ENCODE results near the gene SLC22A23.

The SLC22A23 gene

GRCh38 chr6:3421791-3422434, 34.9 kb downstream of the SLC22A23 start:
- DNase-seq, result no peak

GRCh38 chr6:3421143-3421542, 35.7 kb downstream of the SLC22A23 start:
- DNase-seq, result no peak

GRCh38 chr6:3419624-3420272, 37.1 kb downstream of the SLC22A23 start:
- DNase-seq, result no peak

- DNase-seq, result no peak
Measured at GRCh38 chr6:3418496-3419060, 38.3 kb downstream of the SLC22A23 start.

GRCh38 chr6:3417473-3417872, 39.4 kb downstream of the SLC22A23 start:
- no peak for DNase-seq

GRCh38 chr6:3415490-3415889, 41.4 kb downstream of the SLC22A23 start:
- DNase-seq, result no peak

DNA sequence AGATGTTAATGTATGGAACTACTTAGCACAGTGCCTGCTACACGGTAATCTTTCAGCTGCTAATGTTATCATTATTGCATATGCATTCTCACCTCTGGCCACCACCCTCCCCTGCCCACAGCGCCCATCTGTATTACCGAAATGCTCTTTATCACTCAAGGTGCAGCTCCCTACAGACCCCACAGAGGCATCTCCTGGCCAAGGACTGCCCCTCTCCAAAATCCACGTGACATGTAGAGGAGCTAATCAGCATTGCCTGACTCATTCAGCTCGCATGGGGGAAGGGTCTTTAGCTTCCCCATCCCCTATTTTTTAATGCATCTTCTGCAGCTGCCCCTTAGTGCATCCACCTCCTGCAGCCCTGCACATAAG, 41.8 kb downstream of the SLC22A23 start:
- DNase-seq, result no peak

DNA sequence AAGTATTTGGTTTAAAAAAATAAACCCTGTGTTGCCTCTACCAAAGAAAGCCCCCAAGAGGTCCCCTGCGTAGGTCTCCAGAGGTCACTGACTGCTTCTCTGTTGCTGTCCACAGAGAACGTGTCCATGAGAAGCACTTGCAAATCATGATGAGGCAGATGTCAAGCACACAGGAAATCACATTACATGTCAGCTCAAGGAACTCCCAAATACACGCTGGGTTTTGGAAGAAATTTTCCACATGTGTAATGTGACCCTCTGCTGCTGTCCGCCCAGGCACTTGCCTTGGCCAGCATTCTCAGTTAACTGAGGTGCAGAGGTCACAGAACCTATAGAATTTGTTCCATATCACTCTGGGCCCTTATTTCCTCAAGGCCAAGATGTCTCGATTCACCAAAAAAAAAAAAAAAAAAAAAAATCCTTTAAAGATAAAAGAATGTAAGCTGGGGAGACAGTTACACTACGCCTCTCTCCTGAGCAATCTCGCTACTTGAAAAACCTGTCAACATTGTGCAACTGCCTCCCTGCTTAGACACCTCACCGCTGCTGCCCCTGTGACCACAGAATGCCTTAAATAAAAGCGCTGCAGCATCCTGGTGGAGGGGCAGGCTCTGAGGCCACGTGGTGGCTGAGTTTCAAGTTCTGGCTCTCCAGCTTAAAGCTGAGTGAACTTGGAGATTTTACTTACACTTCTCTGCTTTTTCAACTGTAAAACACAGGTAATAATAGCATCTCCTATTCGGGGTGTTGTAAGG, 42.3 kb downstream of the SLC22A23 start:
- DNase-seq, result no peak

DNA sequence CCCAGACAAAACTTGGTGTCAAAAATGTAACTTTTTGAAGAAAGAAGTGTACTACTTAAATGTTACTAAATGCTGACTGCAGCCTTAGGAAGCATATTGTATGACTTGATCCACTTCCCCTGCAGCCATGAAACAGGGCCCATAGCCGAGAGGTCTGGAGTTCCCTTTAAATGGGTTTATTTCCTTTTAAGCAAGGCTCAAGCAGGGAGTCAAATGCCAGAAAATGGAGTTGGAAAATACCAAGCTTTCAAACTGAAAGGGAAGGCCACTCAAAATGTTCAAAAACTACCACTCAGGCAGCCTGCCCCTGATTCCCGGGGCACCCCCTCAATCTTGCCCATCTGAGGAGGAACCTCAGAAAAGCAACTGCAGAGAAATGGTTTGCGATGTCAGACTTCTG, 43.3 kb downstream of the SLC22A23 start:
- no peak for DNase-seq

DNA sequence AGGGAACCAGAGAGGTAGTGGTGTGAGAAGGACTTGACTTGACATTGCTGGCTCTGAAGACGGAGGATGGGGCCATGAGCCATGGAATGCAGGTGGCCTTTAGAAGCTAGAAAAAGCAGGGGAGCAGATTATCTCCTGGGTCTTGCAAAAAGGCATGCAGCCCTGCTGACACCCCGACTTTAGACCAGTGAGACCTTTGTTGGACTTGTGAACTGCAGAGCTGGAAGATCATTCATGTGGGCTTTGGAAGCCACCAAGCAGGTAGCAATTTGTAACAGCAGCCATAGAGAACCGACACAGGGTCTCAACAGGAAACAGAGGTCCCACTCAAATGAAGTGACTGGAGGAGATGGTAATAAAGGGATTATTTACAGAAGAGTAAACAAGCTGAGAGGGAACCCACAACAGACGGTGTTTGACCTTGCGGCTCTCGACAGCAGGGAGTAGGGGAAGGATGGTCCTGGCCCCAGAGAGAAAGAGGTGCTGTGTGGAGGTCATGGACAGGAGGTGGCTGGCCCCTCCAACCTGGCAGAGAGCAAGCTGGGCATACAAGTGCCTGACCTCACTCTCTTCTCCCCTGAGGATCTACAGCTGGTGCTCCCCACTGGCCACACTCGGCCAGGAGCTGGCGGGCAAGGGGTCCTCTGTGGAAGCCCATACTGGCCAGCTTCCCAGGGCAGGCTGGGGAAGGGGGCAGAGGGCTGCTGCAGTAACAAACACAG, 43.9 kb downstream of the SLC22A23 start:
- no peak for DNase-seq

GRCh38 chr6:3411967-3412778, 44.7 kb downstream of the SLC22A23 start:
- no peak for DNase-seq

DNA sequence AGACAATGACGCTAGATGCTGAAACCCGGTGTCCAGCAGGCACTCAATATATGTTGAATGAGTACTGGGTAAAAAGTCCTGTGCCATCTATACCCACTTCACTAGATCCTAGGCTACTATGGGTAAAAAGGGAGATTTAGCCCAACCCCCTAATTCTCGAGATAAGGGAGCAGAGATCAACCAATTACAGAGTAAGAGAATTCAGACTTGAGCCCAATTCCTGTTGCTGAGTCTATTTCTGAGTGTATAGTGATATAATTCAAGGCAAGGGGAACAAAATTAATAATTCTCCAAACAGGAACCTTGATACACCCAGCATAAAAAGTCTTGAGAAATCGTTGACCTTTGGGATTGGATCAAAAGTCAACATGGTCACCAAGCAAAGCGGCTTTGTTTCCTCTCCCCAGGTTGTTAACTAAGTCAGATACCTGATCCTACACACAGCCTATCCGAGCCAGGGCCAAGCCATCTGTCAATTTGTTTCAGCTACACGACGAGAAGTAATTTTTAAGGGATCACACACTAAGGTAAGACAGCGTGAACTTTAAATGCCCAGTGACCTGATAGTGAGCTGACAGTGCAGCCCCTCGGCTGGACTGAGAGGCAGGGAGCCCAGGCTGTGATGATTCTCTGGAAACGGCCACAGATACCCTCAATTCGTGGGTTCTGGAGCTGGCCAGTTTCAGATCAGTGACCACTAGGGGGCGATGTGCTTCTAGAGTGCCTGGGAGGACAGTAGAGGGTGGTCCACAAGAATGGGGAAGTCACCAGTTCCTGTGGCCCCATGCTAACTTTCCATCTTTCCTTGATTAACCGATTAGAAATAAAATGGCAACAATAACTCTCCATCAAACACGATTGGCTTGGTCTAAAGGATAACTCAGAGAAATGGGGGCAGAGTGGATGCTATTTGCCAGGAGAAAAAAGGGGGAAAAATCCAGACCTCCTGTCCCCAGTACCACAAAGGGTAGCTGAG, 46.2 kb downstream of the SLC22A23 start:
- DNase-seq, result no peak

DNA sequence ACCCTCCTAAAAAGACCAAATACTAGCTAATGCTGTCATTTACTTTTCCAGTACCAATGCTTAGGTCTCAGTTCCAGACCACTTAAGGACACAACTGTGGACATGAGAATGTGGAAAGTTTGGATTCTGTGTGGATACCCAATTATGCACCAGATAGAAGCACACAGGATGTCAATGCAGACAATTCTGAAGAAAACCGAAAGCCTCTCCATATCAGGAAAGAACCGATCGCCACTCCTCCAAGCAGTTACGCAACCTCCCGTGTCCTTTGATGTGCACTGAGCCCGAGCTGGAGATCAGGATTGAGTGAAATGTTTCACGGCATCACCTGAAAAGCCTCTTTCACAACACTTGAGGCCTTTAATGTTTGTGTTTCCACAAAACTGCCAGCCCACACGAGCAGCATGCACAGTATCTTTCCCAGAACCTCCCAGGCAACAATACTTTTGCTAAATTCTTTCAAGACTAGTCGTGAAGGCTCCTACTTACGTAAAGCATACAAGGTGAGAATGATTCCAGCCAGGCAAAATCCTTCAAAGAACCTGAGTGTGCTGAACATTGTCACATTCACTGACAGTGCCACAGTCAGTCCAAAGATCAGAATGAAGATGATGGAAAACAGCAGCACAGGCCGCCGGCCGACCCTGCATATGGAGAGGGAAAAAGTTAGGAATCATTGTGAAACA, 47.0 kb downstream of the SLC22A23 start:
- no peak for DNase-seq

GRCh38 chr6:3408665-3409064, 48.2 kb downstream of the SLC22A23 start:
- no peak for DNase-seq

GRCh38 chr6:3407840-3408239, 49.0 kb downstream of the SLC22A23 start:
- no peak for DNase-seq

- no peak for DNase-seq
Measured at GRCh38 chr6:3406891-3407809, 49.7 kb downstream of the SLC22A23 start.

DNA sequence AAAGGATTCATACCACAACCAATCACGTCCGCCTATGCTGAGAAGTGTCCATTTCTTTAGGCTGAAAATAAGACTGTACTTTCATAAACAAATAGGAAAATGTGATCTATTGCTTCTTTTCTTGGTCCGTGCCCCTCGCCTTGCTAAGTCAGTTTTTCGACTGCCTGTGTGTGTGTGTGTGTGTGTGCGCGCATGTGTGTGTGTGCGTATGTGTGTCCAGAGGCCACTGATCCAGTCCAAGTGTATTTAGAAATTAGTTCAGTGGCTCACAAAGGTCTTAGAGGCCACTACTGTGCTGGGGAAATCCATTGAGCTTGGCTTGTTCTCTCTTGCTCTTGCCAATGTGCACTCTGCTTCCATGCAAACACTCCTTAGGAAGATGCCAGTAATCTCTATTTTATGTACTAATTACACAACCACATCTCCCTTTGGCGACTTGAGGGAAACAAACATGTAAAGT, 50.5 kb downstream of the SLC22A23 start:
- no peak for DNase-seq

GRCh38 chr6:3405679-3406078, 51.2 kb downstream of the SLC22A23 start:
- DNase-seq, result no peak

GRCh38 chr6:3405182-3405518, 51.7 kb downstream of the SLC22A23 start:
- no peak for DNase-seq

Measured in NCI-H1048 (cell line).